Heart left ventricle (tissue), 16 donors: ENCODE results near the gene TNFSF10. TPM values are rescaled to one million over a fixed set of nuclear protein-coding genes. Genes with fewer than 3 reads are reported as not detected.

Experiments
- ATAC-seq, 4 donors: fragments of 200-7000 bp; cut with Tn5 transposase; one replicate each; pipeline ENCODE4 v1.9.1; 2020 to 2022; ENCODE audit warnings: moderate library complexity in 4 of 4, mild to moderate bottlenecking in 3 of 4, moderate number of reproducible peaks in 1 of 4
- DNase-seq, 5 donors: peaks; one replicate each; pipeline ENCODE4 v3.0.0-alpha.2; 2020
- H3K27ac ChIP-seq, 12 donors: fragments of 200-600 bp; sonication (generic) in 4 of 12; one replicate each; pipeline versions ENCODE4 v1.5.0 to v1.8.0; 2016 to 2022; ENCODE audit warnings: mild to moderate bottlenecking in 2 of 12
- H3K27me3 ChIP-seq, 9 donors: fragments of 200-600 bp; sonication (generic) in 2 of 9; one replicate each; pipeline versions ENCODE4 v1.5.1 to v1.8.0; 2016 to 2022; ENCODE audit warnings: mild to moderate bottlenecking in 3 of 9
- H3K36me3 ChIP-seq, 9 donors: fragments of 200-600 bp; sonication (generic) in 2 of 9; one replicate each; pipeline versions ENCODE4 v1.5.0 to v1.8.0; 2018 to 2022; ENCODE audit warnings: mild to moderate bottlenecking in 2 of 9
- H3K4me1 ChIP-seq, 12 donors: fragments of 200-600 bp; sonication (generic) in 4 of 12; one replicate each; pipeline versions ENCODE4 v1.5.0 to v1.8.0; 2016 to 2022; ENCODE audit warnings: mild to moderate bottlenecking in 3 of 12
- H3K4me3 ChIP-seq, 12 donors: fragments of 200-600 bp; sonication (generic) in 4 of 12; one replicate each; pipeline versions ENCODE4 v1.5.0 to v1.8.0; 2017 to 2022; ENCODE audit warnings: mild to moderate bottlenecking in 9 of 12, moderate library complexity in 4 of 12
- H3K9me3 ChIP-seq, 12 donors: fragments of 200-600 bp; sonication (generic) in 4 of 12; one replicate each; pipeline versions ENCODE4 v1.5.0 to v1.8.0; 2016 to 2022; ENCODE audit warnings: mild to moderate bottlenecking in 1 of 12
- POLR2A ChIP-seq, 2 donors: fragments of 450-650 bp; IDR thresholded peaks; one replicate each; pipeline ENCODE4 v1.6.1; 2017; ENCODE audit warnings: antibody characterized with exemption in 2 of 2, mild to moderate bottlenecking in 2 of 2, moderate library complexity in 2 of 2
- WGBS, 4 donors: extraction: QIAGEN DNeasy Blood & Tissue Kit in 2 of 4; methylation state at CpG; one replicate each; pipeline versions ENCODE4 v1.1.5 to v1.1.7; 2013 to 2018; 5-methylcytosine and 5-hydroxymethylcytosine counted together
- intact Hi-C, 10 donors: fragments of 100-400 bp; cut with DNase I; formaldehyde crosslinking; loops; one replicate each; pipeline versions ENCODE4 v1.11.1 to v1.14.2; 2022
- polyA plus RNA-seq, 2 donors: library from polyadenylated mRNA; stranded (reverse); fragments of 200-250 nt; gene quantifications; one replicate each; pipeline ENCODE4 v1.2.3, GENCODE V29; 2013
- total RNA-seq, 9 donors: library from RNA; depleted of rRNA in 2 of 9; stranded (reverse); fragments of >200 nt in 2 of 9; fragmentation: NEBNext Ultra II Directional in 3 of 9; extraction: Animal tissue kit (Norgen Biotek cat#: 25700) in 3 of 9; gene quantifications; one replicate each; pipeline versions ENCODE4 v1.1.0 to v1.2.4, GENCODE V29; 2016 to 2023
- TF ChIP-seq, protein P1 (sequence below), 12 donors: fragments of 200-600 bp; sonication (generic) in 4 of 12; IDR thresholded peaks; one replicate each; pipeline versions ENCODE4 v1.5.0 to v1.8.0; 2018 to 2022; ENCODE audit warnings: antibody characterized with exemption in 12 of 12, mild to moderate bottlenecking in 5 of 12
- donor health status: ischemic (EF 13 %, LVEDD 7.1; RV severe dilation, severe dysfunction).
- donor health status: healthy with polysubstance abuse.
- donor health status: DM: no; HTN: yes; CAD: no.
- donor health status: DM: no; HTN: no; CAD: no.
- donor health status: ischemic (EF 25% LVEDD 6.9; RV normal size, moderate dysfunction).
- donor health status: ischemic (EF 25% LVEDD 5.7; RV mildly dilated, moderate dysfunction).
- donor health status: healthy.
- donor health status: DM: yes; HTN: yes; CAD: no.
- donor health status: ischemic (EF 35%, LVEDD 5.7; RV mildly dilated, moderate dysfunction).
- donor health status: nonischemic (EF 11% LVEDD 7.7; RV severe dilation, severe dysfunction).
- donor health status: DM: yes; HTN: yes; CAD: no.
- donor health status: PGD.
- donor health status: ischemic (EF 29% LVEDD 5.4; RV normal size, mild dysfunction).
- donor health status: nonischemic (EF 23%, LVEDD 6.1; RV moderate dilation, normal function).

Gene TNFSF10
- total and polyA plus RNA-seq, 11 donors = 7.0 to 80.4 (median 20.1) TPM

DNA sequence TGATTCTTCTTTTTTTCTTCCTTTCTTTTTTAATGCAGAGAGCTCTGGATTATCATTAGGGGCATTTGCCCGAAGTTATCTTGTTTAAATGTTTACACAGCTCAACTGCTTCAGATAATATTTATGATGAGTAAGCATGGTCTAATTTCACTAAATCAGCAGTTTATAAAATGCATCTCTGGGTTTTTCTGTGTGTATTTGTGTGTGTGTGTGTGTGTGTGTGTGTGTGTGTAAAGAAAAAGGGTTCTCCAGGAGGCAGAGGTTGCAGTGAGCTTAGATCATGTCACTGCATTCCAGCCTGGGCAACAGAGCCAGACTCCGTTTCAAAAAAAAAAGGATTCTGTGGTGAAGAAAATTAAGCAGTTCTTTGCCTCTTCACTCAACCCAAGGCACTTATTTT is 25.9 kb upstream of the TNFSF10 start:
- Histone ChIP-seq H3K4me1 (peaks cover 0 to 41% (median 8%) of the 10 kb centered on the region in 12 donors), H3K4me3 (no peak overlapping the region), H3K9me3 (no peaks in the 10 kb centered on the region), H3K36me3 (no peaks in the 10 kb centered on the region), H3K27me3 (no peaks in the 10 kb centered on the region), H3K27ac (no peak overlapping the region)
- 67 to 82% (median 79%) methylated on average over 2 of the region's 2 CpGs for WGBS, 4 donors
- DNase-seq (no peak), ATAC-seq (no peak)
- no peak for TF ChIP-seq POLR2A (IDR thresholded peaks at IDR 0.05)
- TF ChIP-seq, protein P1, sequence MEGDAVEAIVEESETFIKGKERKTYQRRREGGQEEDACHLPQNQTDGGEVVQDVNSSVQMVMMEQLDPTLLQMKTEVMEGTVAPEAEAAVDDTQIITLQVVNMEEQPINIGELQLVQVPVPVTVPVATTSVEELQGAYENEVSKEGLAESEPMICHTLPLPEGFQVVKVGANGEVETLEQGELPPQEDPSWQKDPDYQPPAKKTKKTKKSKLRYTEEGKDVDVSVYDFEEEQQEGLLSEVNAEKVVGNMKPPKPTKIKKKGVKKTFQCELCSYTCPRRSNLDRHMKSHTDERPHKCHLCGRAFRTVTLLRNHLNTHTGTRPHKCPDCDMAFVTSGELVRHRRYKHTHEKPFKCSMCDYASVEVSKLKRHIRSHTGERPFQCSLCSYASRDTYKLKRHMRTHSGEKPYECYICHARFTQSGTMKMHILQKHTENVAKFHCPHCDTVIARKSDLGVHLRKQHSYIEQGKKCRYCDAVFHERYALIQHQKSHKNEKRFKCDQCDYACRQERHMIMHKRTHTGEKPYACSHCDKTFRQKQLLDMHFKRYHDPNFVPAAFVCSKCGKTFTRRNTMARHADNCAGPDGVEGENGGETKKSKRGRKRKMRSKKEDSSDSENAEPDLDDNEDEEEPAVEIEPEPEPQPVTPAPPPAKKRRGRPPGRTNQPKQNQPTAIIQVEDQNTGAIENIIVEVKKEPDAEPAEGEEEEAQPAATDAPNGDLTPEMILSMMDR (IDR thresholded peaks at IDR 0.05) = no peak
- intact Hi-C loops = loop anchor here in 1 of 10 donors (10.0 kb wide), 1 partner anchor 46 kb away; no protein-coding TSS in a partner anchor

DNA sequence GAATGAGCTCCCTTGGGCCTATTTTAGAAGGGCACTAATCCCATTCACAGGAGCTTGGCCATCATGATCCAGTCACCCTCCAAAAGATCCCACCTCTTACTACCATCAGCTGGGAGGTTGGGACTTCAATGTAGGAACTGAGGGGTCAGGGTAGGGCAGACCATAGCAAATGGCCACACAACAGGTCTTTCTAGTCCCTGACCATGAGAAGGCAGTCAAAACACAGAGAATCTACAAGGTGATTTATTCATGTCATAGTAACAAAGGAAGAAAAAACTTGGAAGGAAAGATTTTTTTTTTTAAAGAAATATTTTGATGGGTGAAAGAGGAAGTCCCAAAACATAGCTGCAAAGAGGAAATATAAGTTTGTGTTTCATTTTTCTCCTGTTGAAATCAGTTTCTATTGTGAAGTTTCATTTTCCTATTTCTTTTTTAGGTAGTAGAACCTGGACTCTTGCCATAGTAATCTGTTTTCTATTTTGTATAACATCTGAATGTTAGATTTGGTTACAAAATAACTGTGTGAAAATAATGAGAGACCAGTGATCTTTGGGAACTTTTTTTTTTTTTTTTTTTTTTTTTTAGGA is 23.5 kb upstream of the TNFSF10 start:
- intact Hi-C loops = loop anchor here in 1 of 10 donors (10.0 kb wide), 1 partner anchor 48 kb away; no protein-coding TSS in a partner anchor
- no peak for DNase-seq
- H3K27ac ChIP-seq = peak overlapping the region in 9 of 12 donors; percentile 20 to 68 (median 46)
- H3K4me1 ChIP-seq = peaks cover 0 to 50% (median 12%) of the 10 kb centered on the region in 12 donors
- no peak for ATAC-seq
- H3K9me3 ChIP-seq = no peaks in the 10 kb centered on the region
- no peaks in the 10 kb centered on the region for H3K27me3 ChIP-seq
- no peaks in the 10 kb centered on the region for H3K36me3 ChIP-seq
- no peak overlapping the region for H3K4me3 ChIP-seq
- TF ChIP-seq, protein P1 (IDR thresholded peaks at IDR 0.05) = peak in 2 of 12 donors; percentile 3 to 26
- no peak for TF ChIP-seq POLR2A (IDR thresholded peaks at IDR 0.05)

DNA sequence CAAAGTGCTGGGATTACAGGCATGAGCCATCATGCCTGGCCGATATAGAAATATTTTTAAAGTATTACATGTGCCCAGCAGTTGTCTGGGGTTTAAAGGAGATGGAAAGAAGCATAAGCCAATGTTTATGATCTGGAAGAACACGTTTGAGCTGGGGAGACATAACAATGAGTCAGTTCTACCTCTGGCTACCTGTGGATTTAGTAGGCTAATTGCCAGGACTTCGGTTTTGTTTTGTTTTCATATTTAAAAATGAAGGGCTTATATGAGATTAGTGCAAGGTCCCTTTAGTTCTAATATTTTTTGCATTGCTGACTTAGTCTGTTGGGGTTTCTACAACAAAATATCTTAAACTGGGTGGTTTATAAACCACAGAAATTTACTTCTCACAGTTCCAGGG is 22.9 kb upstream of the TNFSF10 start:
- intact Hi-C loops = loop anchor here in 1 of 10 donors (10.0 kb wide), 1 partner anchor 49 kb away; no protein-coding TSS in a partner anchor
- H3K4me1 ChIP-seq = peaks cover 0 to 54% (median 13%) of the 10 kb centered on the region in 12 donors
- H3K27ac ChIP-seq = peak overlapping the region in 9 of 12 donors; percentile 20 to 68 (median 46)
- no peak for DNase-seq
- no peak for ATAC-seq
- TF ChIP-seq POLR2A (IDR thresholded peaks at IDR 0.05) = no peak
- TF ChIP-seq, protein P1 (IDR thresholded peaks at IDR 0.05) = no peak
- no peaks in the 10 kb centered on the region for H3K9me3 ChIP-seq
- WGBS, 4 donors = 82 to 90% (median 85%) methylated on average over 3 of the region's 3 CpGs
- H3K36me3 ChIP-seq = no peaks in the 10 kb centered on the region
- H3K27me3 ChIP-seq = no peaks in the 10 kb centered on the region
- no peak overlapping the region for H3K4me3 ChIP-seq

GRCh38 chr3:172544404-172544803 is 21.2 kb upstream of the TNFSF10 start:
- no peak for ATAC-seq
- no peak for DNase-seq
- H3K27ac ChIP-seq = no peak overlapping the region
- H3K4me3 ChIP-seq = no peak overlapping the region
- no peaks in the 10 kb centered on the region for H3K9me3 ChIP-seq
- TF ChIP-seq POLR2A (IDR thresholded peaks at IDR 0.05) = no peak
- TF ChIP-seq, protein P1 (IDR thresholded peaks at IDR 0.05) = no peak
- H3K4me1 ChIP-seq = peaks cover 0 to 55% (median 14%) of the 10 kb centered on the region in 12 donors
- intact Hi-C loops = loop anchor here in 2 of 10 donors (5.0 to 10.0 kb wide), 2 partner anchors 48 to 50 kb away; no protein-coding TSS in a partner anchor
- H3K27me3 ChIP-seq = no peaks in the 10 kb centered on the region
- WGBS, 4 donors = 83 to 94% (median 90%) methylated on average over 2 of the region's 2 CpGs
- H3K36me3 ChIP-seq = no peaks in the 10 kb centered on the region
